DND-41 (cell line): ENCODE measurements around the gene TAF11L2.

ENCODE experiments used
- EZH2 ChIP-seq: IDR thresholded peaks from 3 replicates; pipeline ENCODE4 v1.6.1; 2012; ENCODE audit warnings: borderline replicate concordance, low read depth, mild to moderate bottlenecking, moderate library complexity, low read length, inconsistent platforms; ENCODE audit not compliant: severe bottlenecking
- TF ChIP-seq, protein P1 (sequence below): IDR thresholded peaks from 2 replicates; pipeline ENCODE4 v1.5.1; 2012; ENCODE audit warnings: borderline replicate concordance, low read length, moderate library complexity, mild to moderate bottlenecking; ENCODE audit not compliant: poor library complexity, severe bottlenecking; ENCODE audit errors: extremely low read depth

DNA sequence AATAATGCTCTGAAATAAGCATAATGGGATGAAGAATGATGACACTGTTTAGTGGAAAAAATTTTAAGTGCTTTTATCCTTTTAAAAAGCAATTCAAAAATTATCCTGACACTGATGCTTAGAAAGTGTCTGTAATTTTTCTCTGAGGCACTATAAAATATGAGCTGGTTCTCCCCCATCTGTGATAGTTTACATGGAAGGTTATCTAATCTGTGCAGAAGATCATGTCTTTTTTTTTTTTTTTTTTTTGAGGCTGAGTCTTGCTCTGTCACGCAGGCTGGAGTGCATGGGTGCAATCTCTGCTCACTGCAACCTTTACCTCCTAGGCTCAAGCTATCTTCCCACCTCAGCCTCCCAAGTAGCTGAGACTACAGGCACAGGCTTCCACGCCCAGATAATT, 15.2 kb upstream of the TAF11L2 start:
- TF ChIP-seq, protein P1, sequence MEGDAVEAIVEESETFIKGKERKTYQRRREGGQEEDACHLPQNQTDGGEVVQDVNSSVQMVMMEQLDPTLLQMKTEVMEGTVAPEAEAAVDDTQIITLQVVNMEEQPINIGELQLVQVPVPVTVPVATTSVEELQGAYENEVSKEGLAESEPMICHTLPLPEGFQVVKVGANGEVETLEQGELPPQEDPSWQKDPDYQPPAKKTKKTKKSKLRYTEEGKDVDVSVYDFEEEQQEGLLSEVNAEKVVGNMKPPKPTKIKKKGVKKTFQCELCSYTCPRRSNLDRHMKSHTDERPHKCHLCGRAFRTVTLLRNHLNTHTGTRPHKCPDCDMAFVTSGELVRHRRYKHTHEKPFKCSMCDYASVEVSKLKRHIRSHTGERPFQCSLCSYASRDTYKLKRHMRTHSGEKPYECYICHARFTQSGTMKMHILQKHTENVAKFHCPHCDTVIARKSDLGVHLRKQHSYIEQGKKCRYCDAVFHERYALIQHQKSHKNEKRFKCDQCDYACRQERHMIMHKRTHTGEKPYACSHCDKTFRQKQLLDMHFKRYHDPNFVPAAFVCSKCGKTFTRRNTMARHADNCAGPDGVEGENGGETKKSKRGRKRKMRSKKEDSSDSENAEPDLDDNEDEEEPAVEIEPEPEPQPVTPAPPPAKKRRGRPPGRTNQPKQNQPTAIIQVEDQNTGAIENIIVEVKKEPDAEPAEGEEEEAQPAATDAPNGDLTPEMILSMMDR, result no peak
- TF ChIP-seq EZH2, result no peak
